Activated CD8-positive, alpha-beta memory T cell treated with anti-CD3 and anti-CD28 coated beads, Interleukin-2, amount 50 U/mL, for 24 hours (primary cell): ENCODE data around the gene CIPC.

ENCODE experiments used
- DNase-seq: peaks from one replicate; pipeline ENCODE4 v3.0.0-alpha.2; 2020; ENCODE audit errors: extremely low read depth

CIPC gene

GRCh38 chr14:77103475-77103874 is 5.4 kb downstream of the CIPC start:
- no peak for DNase-seq

- no peak for DNase-seq
Measured at GRCh38 chr14:77103951-77104350, 5.9 kb downstream of the CIPC start.

GRCh38 chr14:77104393-77104792 is 6.3 kb downstream of the CIPC start:
- DNase-seq = no peak

- DNase-seq = no peak
Measured at GRCh38 chr14:77105145-77105939, 7.3 kb downstream of the CIPC start.

- DNase-seq = no peak
Measured at GRCh38 chr14:77106666-77107065, 8.6 kb downstream of the CIPC start.

GRCh38 chr14:77107228-77107627 is 9.2 kb downstream of the CIPC start:
- no peak for DNase-seq

GRCh38 chr14:77108753-77109152 is 10.7 kb downstream of the CIPC start:
- DNase-seq = no peak

- no peak for DNase-seq
Measured at GRCh38 chr14:77109656-77110055, 11.6 kb downstream of the CIPC start.

GRCh38 chr14:77110286-77110685 is 12.2 kb downstream of the CIPC start:
- no peak for DNase-seq

- DNase-seq = no peak
Measured at GRCh38 chr14:77111021-77111420, 13.0 kb downstream of the CIPC start.

GRCh38 chr14:77113644-77114043 is 15.6 kb downstream of the CIPC start:
- DNase-seq = no peak

GRCh38 chr14:77114609-77115008 is 16.6 kb downstream of the CIPC start:
- no peak for DNase-seq

- no peak for DNase-seq
Measured at GRCh38 chr14:77116172-77116817, 18.2 kb downstream of the CIPC start.

- no peak for DNase-seq
Measured at GRCh38 chr14:77119851-77120250, 21.8 kb downstream of the CIPC start.

GRCh38 chr14:77120771-77121743 is 23.0 kb downstream of the CIPC start:
- no peak for DNase-seq

GRCh38 chr14:77122526-77123125 is 24.6 kb downstream of the CIPC start:
- no peak for DNase-seq

- DNase-seq = no peak
Measured at GRCh38 chr14:77123381-77124325, 25.6 kb downstream of the CIPC start.

- no peak for DNase-seq
Measured at GRCh38 chr14:77124345-77125280, 26.6 kb downstream of the CIPC start.

- no peak for DNase-seq
Measured at GRCh38 chr14:77125281-77125801, 27.3 kb downstream of the CIPC start.
